ENCODE measurements around the gene PTBP3. TPM values are rescaled to one million over a fixed set of nuclear protein-coding genes. Genes with fewer than 3 reads are reported as not detected.

PTBP3 gene
- total and polyA plus RNA-seq, 2 of the 13 experiments (the other 11 are each of a cell fraction or from before 2014, with no cell fraction given) = 52.8 to 61.1 TPM

DNA sequence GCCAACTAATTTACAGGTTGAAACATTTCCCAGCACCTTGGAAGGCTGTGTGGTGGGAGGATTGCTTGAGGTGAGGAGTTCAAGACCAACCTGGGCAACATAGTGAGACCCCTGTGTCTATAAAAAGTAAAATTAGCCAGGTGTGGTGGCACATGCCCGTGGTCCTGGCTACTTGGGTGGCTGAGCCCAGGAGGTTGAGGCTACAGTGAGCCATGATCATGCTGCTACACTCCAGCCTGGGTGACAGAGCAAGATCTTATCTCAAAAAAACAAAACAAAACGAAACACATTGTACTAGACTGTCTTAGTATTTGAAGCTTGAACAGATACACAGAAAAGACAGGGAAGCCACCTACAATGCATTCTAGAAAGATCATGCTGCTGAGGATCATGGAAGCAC lies 43.7 kb upstream of the PTBP3 start:
- no TSS peak for BruUV-seq (replicated peaks)
- no peak for DNase-seq (ENCODE audit: low spot score)
- H3K4me3 ChIP-seq (replicated peaks in 1 of 3; ENCODE audit: insufficient read depth in 1 of 3, low read depth in 2 of 3, low read length in 3 of 3) = peak overlapping the region; percentile 66 to 85 (median 78)
- ATAC-seq = no peak
- no peaks in the 10 kb centered on the region; the same call in none of the 2 replicates for H4K20me1 ChIP-seq (ENCODE audit: insufficient read depth, low read length)
- H3K4me2 ChIP-seq (ENCODE audit: low read depth, low read length) = peak overlapping the region; percentile 75
- no peaks in the 10 kb centered on the region; a peak in 1 of 5 replicates for H3K27me3 ChIP-seq (ENCODE audit: control insufficient read depth in 1 of 2, insufficient read depth in 2 of 2, low read length in 2 of 2)
- 24% methylated on average over 2 of the region's 2 CpGs for WGBS (ENCODE audit: low lambda C conversion rate)
- ChIA-PET CTCF (ENCODE audit: low intra/inter-chr PET ratio, low total read pairs) (no interaction called here), POLR2A (no interaction called here)
- intact Hi-C loops (cut with micrococcal nuclease; ENCODE audit: unreplicated experiment) (no loop called here), in situ Hi-C loops (cut with HindIII; ENCODE audit: extremely low pct_ligation_motif_present, low pct_unique_long_range_greater_than_20kb) (no loop called here)
- no peaks in the 10 kb centered on the region for H3K9me3 ChIP-seq (ENCODE audit: low read length)
- peaks cover 65% of the 10 kb centered on the region for H3K4me1 ChIP-seq (ENCODE audit: insufficient read depth, low read length)
- peaks cover 60% of the 10 kb centered on the region for H3K79me2 ChIP-seq (ENCODE audit: insufficient read depth, low read length)
- no peaks in the 10 kb centered on the region; a peak in 1 of 5 replicates for H3K36me3 ChIP-seq (replicated peaks in 1 of 2; ENCODE audit: control insufficient read depth in 1 of 2, insufficient read depth in 2 of 2, low read length in 2 of 2)
- H3K9ac ChIP-seq (ENCODE audit: insufficient read depth, low read depth, low read length) = peak overlapping the region; percentile 90
- no peak for FAIRE-seq
- H3K27ac ChIP-seq (ENCODE audit: extremely low read length, insufficient read depth, low read length) = peak overlapping the region; percentile 94
- H2AFZ ChIP-seq (ENCODE audit: low read length) = no peak overlapping the region
- TF ChIP-seq PRPF4 (IDR thresholded peaks at IDR 0.05; ENCODE audit: low read depth, low read length, poor library complexity, severe bottlenecking) = no peak
- no peak for TF ChIP-seq ZKSCAN5 (CRISPR knock-in tag; IDR thresholded peaks at IDR 0.05)
- no peak for TF ChIP-seq KLF12 (CRISPR knock-in tag; IDR thresholded peaks at IDR 0.05; ENCODE audit: borderline replicate concordance)
- no peak for TF ChIP-seq ZNF713 (CRISPR knock-in tag; IDR thresholded peaks at IDR 0.05)
- TF ChIP-seq ZNF121 (CRISPR knock-in tag; IDR thresholded peaks at IDR 0.05) = peak; percentile 50
- TF ChIP-seq NFYC (CRISPR knock-in tag; IDR thresholded peaks at IDR 0.05) = no peak
- TF ChIP-seq, protein P1, sequence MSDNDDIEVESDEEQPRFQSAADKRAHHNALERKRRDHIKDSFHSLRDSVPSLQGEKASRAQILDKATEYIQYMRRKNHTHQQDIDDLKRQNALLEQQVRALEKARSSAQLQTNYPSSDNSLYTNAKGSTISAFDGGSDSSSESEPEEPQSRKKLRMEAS (IDR thresholded peaks at IDR 0.05) = 0 out of 2 replicates have a peak, but pooled peaks have one; percentile 23
- no peak for TF ChIP-seq ZNF263 (CRISPR knock-in tag; IDR thresholded peaks at IDR 0.05)
- no peak for TF ChIP-seq GTF3A (CRISPR knock-in tag; conservative IDR thresholded peaks at IDR 0.05)
- no peak for TF ChIP-seq ZNF101 (CRISPR knock-in tag; IDR thresholded peaks at IDR 0.05; ENCODE audit: borderline replicate concordance, low read depth)
- TF ChIP-seq KDM6A (CRISPR knock-in tag; IDR thresholded peaks at IDR 0.05; ENCODE audit: low read depth) = no peak
- no peak for TF ChIP-seq PHF5A (CRISPR knock-in tag; IDR thresholded peaks at IDR 0.05; ENCODE audit: low read depth, unreplicated experiment)
- TF ChIP-seq PRMT3 (CRISPR knock-in tag; IDR thresholded peaks at IDR 0.05; ENCODE audit: borderline replicate concordance, low read depth) = no peak
- TF ChIP-seq POLR2AphosphoS2 (IDR thresholded peaks at IDR 0.05; ENCODE audit: low read depth, low read length) = no peak
- TF ChIP-seq IRX3 (CRISPR knock-in tag; IDR thresholded peaks at IDR 0.05; ENCODE audit: borderline replicate concordance, low read depth) = no peak
- TF ChIP-seq, protein P2, sequence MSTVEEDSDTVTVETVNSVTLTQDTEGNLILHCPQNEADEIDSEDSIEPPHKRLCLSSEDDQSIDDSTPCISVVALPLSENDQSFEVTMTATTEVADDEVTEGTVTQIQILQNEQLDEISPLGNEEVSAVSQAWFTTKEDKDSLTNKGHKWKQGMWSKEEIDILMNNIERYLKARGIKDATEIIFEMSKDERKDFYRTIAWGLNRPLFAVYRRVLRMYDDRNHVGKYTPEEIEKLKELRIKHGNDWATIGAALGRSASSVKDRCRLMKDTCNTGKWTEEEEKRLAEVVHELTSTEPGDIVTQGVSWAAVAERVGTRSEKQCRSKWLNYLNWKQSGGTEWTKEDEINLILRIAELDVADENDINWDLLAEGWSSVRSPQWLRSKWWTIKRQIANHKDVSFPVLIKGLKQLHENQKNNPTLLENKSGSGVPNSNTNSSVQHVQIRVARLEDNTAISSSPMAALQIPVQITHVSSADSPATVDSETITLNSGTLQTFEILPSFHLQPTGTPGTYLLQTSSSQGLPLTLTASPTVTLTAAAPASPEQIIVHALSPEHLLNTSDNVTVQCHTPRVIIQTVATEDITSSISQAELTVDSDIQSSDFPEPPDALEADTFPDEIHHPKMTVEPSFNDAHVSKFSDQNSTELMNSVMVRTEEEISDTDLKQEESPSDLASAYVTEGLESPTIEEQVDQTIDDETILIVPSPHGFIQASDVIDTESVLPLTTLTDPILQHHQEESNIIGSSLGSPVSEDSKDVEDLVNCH (CRISPR knock-in tag; IDR thresholded peaks at IDR 0.05) = no peak
